ENCODE results near the gene SERF2. TPM values are rescaled to one million over a fixed set of nuclear protein-coding genes. Genes with fewer than 3 reads are reported as not detected.

The SERF2 gene
- total and polyA plus RNA-seq, 2 of the 8 experiments (the other 6 are each of a cell fraction or from before 2014, with no cell fraction given): 655 to 999 TPM

GRCh38 chr15:43769584-43770228, 22.4 kb upstream of the SERF2 start (continued):
- TF ChIP-seq CTCF (IDR thresholded peaks at IDR 0.05; ENCODE audit: control extremely low read depth in 1 of 3, insufficient read depth in 1 of 3, low read depth in 1 of 3, low read length in 3 of 3) (peak; percentile 19 to 85 (median 55)), CBX5 (IDR thresholded peaks at IDR 0.05; ENCODE audit: low read depth, low read length) (no peak), POLR2A (IDR thresholded peaks at IDR 0.05; ENCODE audit: control extremely low read depth in 1 of 2, low read depth in 2 of 2, low read length in 2 of 2) (no peak)
